Superior temporal gyrus (tissue), 1 donor: ENCODE measurements around the gene KCTD1.
A peak's percentile ranks its signal among the peaks of the same experiment; 100 is the strongest.

Source experiments
- DNase-seq: peaks from one replicate; pipeline ENCODE4 v3.0.0-alpha.2; 2016; ENCODE audit errors: extremely low spot score

The KCTD1 gene

GRCh38 chr18:26548415-26549262 is at the start of gene KCTD1:
Gene KCTD1 (minus strand): TSS chr18:26548553. CDS start chr18:26548536, 17 bp downstream.
- DNase-seq = peak; percentile 79

DNA sequence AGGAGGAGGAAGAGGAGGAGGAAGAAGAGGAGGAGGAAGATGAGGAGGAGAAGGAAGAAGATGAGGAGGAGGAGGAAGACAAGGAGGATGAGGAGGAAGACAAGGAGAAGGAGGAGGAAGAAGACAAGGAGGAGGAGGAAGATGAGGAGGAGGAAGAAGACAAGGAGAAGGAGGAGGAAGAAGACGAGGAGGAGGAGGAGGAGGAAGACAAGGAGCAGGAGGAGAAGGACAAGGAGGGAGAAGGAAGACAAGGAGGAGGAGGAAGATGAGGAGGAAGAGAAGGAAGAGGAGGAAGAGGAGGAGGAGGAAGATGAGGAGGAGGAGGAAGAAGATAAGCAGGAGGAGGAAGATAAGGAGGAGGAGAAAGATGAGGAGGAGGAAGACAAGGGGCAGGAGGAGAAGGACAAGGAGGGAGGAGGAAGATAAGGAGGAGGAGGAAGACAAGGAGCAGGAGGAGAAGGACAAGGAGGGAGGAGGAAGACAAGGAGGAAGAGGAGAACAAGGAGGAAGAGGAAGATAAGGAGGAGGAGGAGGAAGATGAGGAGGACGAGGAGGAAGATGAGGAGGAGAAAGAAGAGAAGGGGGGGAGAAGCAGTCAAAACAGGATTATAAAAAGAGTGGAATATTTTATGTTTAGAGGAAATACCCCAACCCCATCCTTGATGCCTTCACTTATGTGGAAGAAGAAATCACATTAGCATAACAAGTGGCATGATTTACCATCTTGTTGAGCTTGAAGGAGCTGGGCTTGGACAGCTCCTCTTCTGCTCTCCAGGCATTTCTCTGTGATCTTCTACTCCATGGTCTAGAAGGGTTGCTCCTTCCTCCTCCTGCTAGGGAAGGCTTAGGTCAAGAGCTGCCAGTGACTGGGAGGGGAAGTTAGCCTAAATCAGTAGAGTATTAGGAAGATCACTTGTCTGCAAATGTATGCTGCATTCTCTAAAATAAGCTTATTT is 45.3 kb upstream of the KCTD1 start:
- no peak for DNase-seq

- DNase-seq = no peak
Observed at GRCh38 chr18:26584745-26585144, 36.4 kb upstream of the KCTD1 start.

GRCh38 chr18:26579941-26580618 is 31.7 kb upstream of the KCTD1 start:
- DNase-seq = no peak

- DNase-seq = peak; percentile 55
Observed at GRCh38 chr18:26575865-26576217, 27.5 kb upstream of the KCTD1 start.

GRCh38 chr18:26574958-26575864 is 26.9 kb upstream of the KCTD1 start:
- DNase-seq = peak; percentile 57

GRCh38 chr18:26568926-26569665 is 20.7 kb upstream of the KCTD1 start:
- no peak for DNase-seq

DNA sequence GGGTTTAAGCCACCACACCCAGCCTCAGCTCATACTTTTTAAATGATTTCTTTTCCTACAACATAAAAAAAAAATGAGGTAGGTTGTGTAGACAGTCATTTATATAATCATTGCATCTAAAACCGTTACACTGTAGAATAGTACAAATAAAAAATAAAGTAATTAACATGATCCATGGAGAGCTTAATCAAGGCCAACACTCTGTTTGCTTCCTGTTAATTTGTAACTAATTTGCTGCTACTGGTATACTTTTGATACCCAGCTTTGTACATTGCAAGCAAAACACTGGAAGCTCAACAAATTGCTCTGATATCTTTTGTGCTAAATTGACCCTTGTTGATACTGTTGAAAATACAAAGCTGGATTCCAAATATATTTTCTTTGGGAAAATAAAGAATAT is 20.2 kb upstream of the KCTD1 start:
- DNase-seq = no peak

GRCh38 chr18:26566874-26567555 is 18.7 kb upstream of the KCTD1 start:
- no peak for DNase-seq

- no peak for DNase-seq
Observed at GRCh38 chr18:26565514-26565913, 17.2 kb upstream of the KCTD1 start.

- no peak for DNase-seq
Observed at GRCh38 chr18:26563024-26563423, 14.7 kb upstream of the KCTD1 start.

DNA sequence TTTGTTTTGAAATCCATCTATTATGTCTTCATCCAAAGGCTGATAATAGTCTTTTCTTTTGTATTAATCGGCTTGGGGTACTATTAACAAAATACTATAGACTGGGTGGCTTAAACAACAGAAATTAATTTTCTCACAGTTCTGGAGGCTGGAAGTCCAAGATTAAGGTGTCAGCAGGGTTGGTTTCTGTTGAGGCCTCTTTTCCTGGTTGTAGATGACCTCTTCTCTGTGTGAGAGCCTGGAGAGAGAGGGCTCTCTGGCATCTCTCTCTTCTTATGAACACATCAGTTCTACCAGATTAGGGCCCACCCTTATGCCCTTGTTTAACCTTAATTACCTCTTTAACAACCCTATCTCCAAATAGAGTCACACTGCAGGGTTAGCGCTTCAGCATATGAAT is 14.2 kb upstream of the KCTD1 start:
- no peak for DNase-seq

DNA sequence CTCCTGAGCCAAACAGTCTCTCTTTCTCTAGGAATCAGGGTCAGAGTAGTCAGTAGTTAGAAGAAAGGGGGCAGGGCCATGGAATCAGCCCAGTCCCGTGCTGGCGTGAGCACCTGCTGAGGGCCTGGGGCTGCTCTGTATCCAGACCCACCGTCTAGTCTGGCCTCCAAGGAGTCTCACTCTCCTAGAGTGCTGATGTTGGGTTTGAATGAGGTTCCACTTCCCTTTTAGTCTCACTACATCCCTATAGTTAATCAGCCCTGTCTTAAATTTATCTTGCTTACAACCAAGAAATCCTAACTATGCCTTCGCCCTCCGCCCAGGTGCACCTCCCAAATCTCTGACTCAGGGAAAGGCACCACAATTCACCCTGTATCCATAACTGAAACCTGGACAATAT is 13.4 kb upstream of the KCTD1 start:
- no peak for DNase-seq

- no peak for DNase-seq
Observed at GRCh38 chr18:26556573-26556972, 8.2 kb upstream of the KCTD1 start.

GRCh38 chr18:26555804-26556553 is 7.6 kb upstream of the KCTD1 start:
- no peak for DNase-seq

DNA sequence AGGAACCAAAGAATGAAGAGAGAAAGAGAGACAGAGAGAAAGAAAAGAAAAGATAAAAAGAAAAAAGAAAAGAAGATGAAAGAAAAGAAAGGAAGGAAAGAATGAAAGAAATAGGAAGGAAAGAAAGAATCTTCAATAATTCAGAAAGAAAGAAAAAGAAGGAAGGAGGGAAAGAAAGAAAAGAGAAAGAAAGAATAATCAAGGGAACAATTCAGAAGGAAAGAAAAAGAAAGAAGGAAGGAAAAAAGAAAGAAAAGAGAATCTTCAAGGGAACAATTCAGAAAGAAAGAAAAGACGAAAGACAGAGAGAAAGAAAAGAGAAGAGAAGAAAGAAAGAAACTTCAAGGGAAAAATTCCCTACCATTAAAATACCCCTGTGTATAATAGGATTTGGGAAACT is 5.6 kb upstream of the KCTD1 start:
- DNase-seq = no peak

- DNase-seq = no peak
Observed at GRCh38 chr18:26551695-26552081, 3.3 kb upstream of the KCTD1 start.

DNA sequence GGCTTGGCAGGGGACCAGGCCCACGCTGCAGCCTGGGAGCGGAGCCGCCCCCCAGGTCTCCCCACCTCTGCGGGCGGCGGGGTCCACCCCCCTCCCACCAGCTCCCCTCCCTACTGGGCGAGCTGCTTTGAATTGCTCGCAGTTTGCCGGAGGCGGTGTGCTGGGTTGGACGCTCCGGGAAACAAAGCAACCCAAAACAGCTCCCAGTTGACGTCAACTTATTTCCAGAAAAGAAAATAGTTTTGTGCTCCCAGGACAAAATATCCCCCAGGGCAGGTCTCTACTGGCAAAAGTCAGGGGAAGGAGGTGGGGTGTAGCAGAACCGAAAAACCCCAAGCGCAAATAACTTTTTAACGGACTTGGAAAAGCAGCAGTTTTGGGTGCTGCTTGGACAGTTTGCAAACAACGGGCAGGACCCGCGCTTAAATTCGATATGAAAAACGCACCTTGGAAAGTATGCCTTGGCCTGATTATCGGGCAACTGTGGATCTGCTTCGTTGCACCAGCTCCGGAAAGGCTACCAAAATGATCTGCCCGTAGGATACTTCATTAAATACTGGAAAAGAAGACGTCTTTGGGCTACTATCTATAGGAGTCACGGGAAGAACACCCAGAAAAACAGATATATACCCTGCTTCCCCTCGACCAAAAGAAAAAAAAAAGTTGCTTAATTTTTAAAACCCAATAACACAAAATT is 2.8 kb upstream of the KCTD1 start:
- no peak for DNase-seq
